Kidney (tissue), 14 donors: ENCODE measurements around the gene PNPO. TPM values are rescaled to one million over a fixed set of nuclear protein-coding genes. Genes with fewer than 3 reads are reported as not detected.

Source experiments
- DNase-seq, 5 donors: peaks; one replicate each; pipeline ENCODE4 v3.0.0-alpha.2; 2013 to 2020
- FAIRE-seq: peaks from 2 replicates; lab custom pipeline; 2012; peaks lifted over from hg19 to GRCh38; lab: Jason Lieb, UNC
- H3K27ac ChIP-seq, 2 donors: one replicate each; pipeline ENCODE4 v1.7.0; 2013; ENCODE audit warnings: low read depth in 2 of 2, low read length in 2 of 2, inconsistent platforms in 1 of 2
- H3K27me3 ChIP-seq: one replicate; pipeline ENCODE4 v1.7.1; 2013; ENCODE audit warnings: low read length, inconsistent platforms; ENCODE audit not compliant: control insufficient read depth, insufficient read depth
- H3K36me3 ChIP-seq, 3 donors: one replicate each; pipeline versions ENCODE4 v1.7.0 to v1.7.1; 2013; ENCODE audit warnings: low read length in 3 of 3, control low read depth in 1 of 3, inconsistent platforms in 1 of 3; ENCODE audit not compliant: insufficient read depth in 3 of 3, control insufficient read depth in 2 of 3
- H3K4me1 ChIP-seq, 3 donors: one replicate each; pipeline versions ENCODE4 v1.7.0 to v1.7.1; 2013; ENCODE audit warnings: low read length in 3 of 3, inconsistent platforms in 1 of 3, low read depth in 1 of 3; ENCODE audit not compliant: control insufficient read depth in 2 of 3, insufficient read depth in 2 of 3
- H3K4me3 ChIP-seq, 3 donors: one replicate each; pipeline versions ENCODE4 v1.7.0 to v1.8.1; 2013; ENCODE audit warnings: low read length in 3 of 3, control low read depth in 1 of 3, inconsistent platforms in 1 of 3
- H3K9ac ChIP-seq, 3 donors: one replicate each; pipeline versions ENCODE4 v1.7.0 to v1.7.1; 2013; ENCODE audit warnings: low read length in 3 of 3, control low read depth in 1 of 3, inconsistent platforms in 1 of 3
- H3K9me3 ChIP-seq, 3 donors: one replicate each; pipeline versions ENCODE4 v1.7.0 to v1.7.1; 2013; ENCODE audit warnings: low read length in 3 of 3, control low read depth in 1 of 3, inconsistent platforms in 1 of 3; ENCODE audit not compliant: control insufficient read depth in 2 of 3, insufficient read depth in 1 of 3
- CTCF ChIP-seq: IDR thresholded peaks from 3 replicates; pipeline ENCODE4 v1.5.1; 2012; ENCODE audit warnings: mild to moderate bottlenecking, moderate library complexity, borderline replicate concordance; ENCODE audit not compliant: insufficient read depth; ENCODE audit errors: extremely low read depth
- intact Hi-C: fragments of 100-400 bp; cut with DNase I; formaldehyde crosslinking; loops from one replicate; pipeline ENCODE4 v1.11.1; 2022
- polyA plus RNA-seq: library from polyadenylated mRNA; stranded (reverse); fragments of 350-450 nt; fragmentation: Illumina TruSeq; extraction: RNeasy Lipid Tissue Mini Kit (QIAGEN cat#74804); gene quantifications from one replicate; pipeline ENCODE4 v1.2.3, GENCODE V29; 2014; ENCODE audit warnings: low read depth, low replicate concordance; ENCODE audit not compliant: insufficient read depth
- total RNA-seq: library from RNA; stranded (reverse); fragmentation: NEBNext Ultra II Directional; extraction: Animal tissue kit (Norgen Biotek cat#: 25700); gene quantifications from one replicate; pipeline ENCODE4 v1.2.1, GENCODE V29; 2021
- donor health status: control.
- donor health status: control.
- donor health status: control.
- donor health status: control.
- donor health status: control.
- donor health status: DM: yes; HTN: yes; CAD: no.
- donor health status: Normal renal cell carcinoma (clear cell type).

The PNPO gene
- total and polyA plus RNA-seq, 2 donors from 2014 or later = 45.1 to 55.8 TPM

- DNase-seq = no peak
- Histone ChIP-seq H3K4me3 (no peak overlapping the region), H3K4me1 (peaks cover 0 to 2% (median 0%) of the 10 kb centered on the region in 3 donors), H3K9ac (no peak overlapping the region), H3K27ac (no peak overlapping the region), H3K36me3 (no peaks in the 10 kb centered on the region), H3K9me3 (no peaks in the 10 kb centered on the region), H3K27me3 (no peaks in the 10 kb centered on the region)
- intact Hi-C loops = no loop called here
- TF ChIP-seq CTCF = no peak
- FAIRE-seq = no peak
Measured at GRCh38 chr17:47993031-47993564, 51.7 kb downstream of the PNPO start.

- peaks cover 0 to 2% (median 0%) of the 10 kb centered on the region in 3 donors for H3K4me1 ChIP-seq
- H3K9me3 ChIP-seq = no peaks in the 10 kb centered on the region
- H3K4me3 ChIP-seq = no peak overlapping the region
- TF ChIP-seq CTCF = no peak
- intact Hi-C loops = no loop called here
- no peak for DNase-seq
- no peaks in the 10 kb centered on the region for H3K36me3 ChIP-seq
- no peak overlapping the region for H3K27ac ChIP-seq
- H3K9ac ChIP-seq = no peak overlapping the region
- no peak for FAIRE-seq
- H3K27me3 ChIP-seq = no peaks in the 10 kb centered on the region
Measured at GRCh38 chr17:47993964-47994363, 52.6 kb downstream of the PNPO start.

- no peak overlapping the region for H3K4me3 ChIP-seq
- no peak overlapping the region for H3K9ac ChIP-seq
- no peaks in the 10 kb centered on the region for H3K36me3 ChIP-seq
- peaks cover 0 to 2% (median 0%) of the 10 kb centered on the region in 3 donors for H3K4me1 ChIP-seq
- TF ChIP-seq CTCF = no peak
- DNase-seq = peak in 2 of 5 donors; percentile 31 to 45
- no peak overlapping the region for H3K27ac ChIP-seq
- no peak for FAIRE-seq
- intact Hi-C loops = no loop called here
- H3K9me3 ChIP-seq = no peaks in the 10 kb centered on the region
- H3K27me3 ChIP-seq = no peaks in the 10 kb centered on the region
Measured at GRCh38 chr17:47994724-47995123, 53.4 kb downstream of the PNPO start.
